ENCODE data around the gene FHOD1. TPM values are rescaled to one million over a fixed set of nuclear protein-coding genes. Genes with fewer than 3 reads are reported as not detected.

The FHOD1 gene
- total and polyA plus RNA-seq, 9 donors = 9.7 to 31.1 (median 21.4) TPM

DNA sequence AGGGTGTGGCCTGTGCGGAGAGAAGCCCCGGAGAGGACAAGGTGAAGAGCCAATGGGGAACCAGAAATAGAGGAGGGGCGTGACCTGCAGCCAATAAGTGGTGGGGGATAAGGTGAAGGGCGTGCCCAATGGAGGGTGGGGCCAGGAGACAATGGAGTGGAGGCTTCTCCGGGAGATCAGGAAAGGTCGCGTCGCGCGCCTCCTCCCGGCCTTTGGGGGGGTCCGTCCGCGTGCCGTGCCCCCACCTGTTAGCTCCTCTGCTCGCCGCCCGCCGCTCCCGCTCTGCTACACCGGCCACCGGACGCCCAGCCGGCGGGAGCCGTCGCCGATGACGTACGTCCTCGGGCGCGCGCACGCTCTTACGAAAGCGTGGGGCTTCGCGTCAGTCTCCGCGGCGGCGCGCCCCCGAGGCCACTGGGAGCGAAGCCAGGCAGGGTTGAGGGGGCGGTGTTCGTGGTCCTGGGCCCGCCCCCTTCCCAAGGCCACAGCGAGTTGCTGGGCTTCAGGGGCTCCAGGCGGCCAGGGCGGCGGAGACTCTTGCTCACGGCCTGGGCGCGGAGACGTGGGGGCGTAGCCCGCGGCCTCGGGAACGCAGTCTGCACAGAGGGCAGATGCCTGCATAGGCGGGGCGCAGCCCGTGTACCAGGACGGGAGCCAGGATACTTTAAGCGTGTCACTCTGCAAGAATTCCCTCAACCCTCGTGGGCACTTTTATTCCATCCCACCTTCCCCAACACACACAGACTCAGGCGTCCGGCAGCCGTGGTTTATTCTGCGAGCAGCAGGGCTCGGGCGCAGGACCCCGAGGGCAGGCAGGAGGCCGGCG is 63.4 kb downstream of the FHOD1 start, which contains the start of gene MATCAP1:
TSS of gene MATCAP1 (minus strand) at position 337 of the 826 bp plus-strand sequence. CDS start 3,353 bp downstream, outside the sequence.
- peaks cover 7% of the 10 kb centered on the region for H3K36me3 ChIP-seq (ENCODE audit: control insufficient read depth, insufficient read depth, low read length)
- peak within 1 kb of the TSS; percentile 94 for H3K27ac ChIP-seq (ENCODE audit: low read length)
- peak; percentile 99 for DNase-seq
- under 1% methylated on average over 76 of the region's 77 CpGs for WGBS (ENCODE audit: insufficient coverage)
- peak within 1 kb of the TSS; percentile 70 for H3K4me3 ChIP-seq (ENCODE audit: low read length)
- H3K27me3 ChIP-seq (ENCODE audit: control insufficient read depth, insufficient read depth, low read length) = no peaks in the 10 kb centered on the region
- peaks cover 55% of the 10 kb centered on the region for H3K4me1 ChIP-seq (ENCODE audit: control insufficient read depth, insufficient read depth, low read length)
- no peaks in the 10 kb centered on the region for H3K9me3 ChIP-seq (replicated peaks; ENCODE audit: control insufficient read depth, low read depth, low read length)

DNA sequence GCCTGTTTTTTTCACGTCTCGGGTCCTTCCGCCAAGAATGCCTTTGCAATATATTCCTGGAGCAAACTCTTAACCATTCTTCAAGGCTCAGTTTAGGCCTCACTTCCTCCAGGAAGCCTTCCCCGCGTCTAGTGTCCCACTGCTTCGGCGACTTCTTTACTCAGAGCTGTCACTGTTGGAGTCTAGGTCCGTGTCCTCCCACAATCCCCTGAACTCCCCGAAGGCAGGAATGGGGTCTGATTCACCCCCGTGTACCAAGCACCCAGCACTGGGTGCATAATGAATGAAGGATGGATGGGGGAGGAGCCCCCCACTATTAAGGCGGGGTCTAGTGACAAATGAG is 64.0 kb downstream of the FHOD1 start:
- Histone ChIP-seq H3K36me3 (ENCODE audit: control insufficient read depth, insufficient read depth, low read length) (peaks cover 7% of the 10 kb centered on the region), H3K4me1 (ENCODE audit: control insufficient read depth, insufficient read depth, low read length) (peaks cover 54% of the 10 kb centered on the region), H3K27me3 (ENCODE audit: control insufficient read depth, insufficient read depth, low read length) (no peaks in the 10 kb centered on the region), H3K4me3 (ENCODE audit: low read length) (peak overlapping the region; percentile 70), H3K9me3 (replicated peaks; ENCODE audit: control insufficient read depth, low read depth, low read length) (no peaks in the 10 kb centered on the region), H3K27ac (ENCODE audit: low read length) (peak overlapping the region; percentile 94)
- DNase-seq = no peak
- WGBS (ENCODE audit: insufficient coverage) = 6% methylated on average over 6 of the region's 11 CpGs

DNA sequence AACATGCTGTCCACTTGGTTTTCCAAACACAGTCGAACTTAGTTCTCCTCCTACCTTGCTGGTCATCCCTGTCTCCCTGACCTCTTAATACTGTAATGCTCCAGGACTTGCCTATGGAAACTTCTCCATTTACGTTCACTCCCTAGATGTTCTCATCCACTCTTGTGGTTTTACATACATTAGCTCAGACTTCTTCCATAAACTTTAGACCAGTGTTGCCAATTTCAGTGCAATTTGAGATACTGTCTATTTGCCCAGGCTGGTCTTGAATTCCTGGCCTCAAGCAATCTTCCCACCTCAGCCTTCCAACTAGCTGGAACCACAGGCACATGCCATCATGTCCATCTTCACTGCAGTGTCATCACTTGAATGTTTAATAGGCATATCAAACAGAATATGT is 65.0 kb downstream of the FHOD1 start:
- no peak overlapping the region for H3K4me3 ChIP-seq (ENCODE audit: low read length)
- peaks cover 53% of the 10 kb centered on the region for H3K4me1 ChIP-seq (ENCODE audit: control insufficient read depth, insufficient read depth, low read length)
- no peak overlapping the region for H3K27ac ChIP-seq (ENCODE audit: low read length)

GRCh38 chr16:67181346-67181745 is 65.9 kb downstream of the FHOD1 start:
- Histone ChIP-seq H3K4me1 (ENCODE audit: control insufficient read depth, insufficient read depth, low read length) (peaks cover 44% of the 10 kb centered on the region), H3K9me3 (replicated peaks; ENCODE audit: control insufficient read depth, low read depth, low read length) (no peaks in the 10 kb centered on the region), H3K27me3 (ENCODE audit: control insufficient read depth, insufficient read depth, low read length) (peaks cover 13% of the 10 kb centered on the region), H3K36me3 (ENCODE audit: control insufficient read depth, insufficient read depth, low read length) (peaks cover 10% of the 10 kb centered on the region), H3K27ac (ENCODE audit: low read length) (no peak overlapping the region), H3K4me3 (ENCODE audit: low read length) (no peak overlapping the region)
- no peak for DNase-seq
- WGBS (ENCODE audit: insufficient coverage) = 18% methylated on average over 2 of the region's 2 CpGs

More for the DNA sequence above, 65.0 kb downstream of the FHOD1 start:
- Histone ChIP-seq H3K9me3 (replicated peaks; ENCODE audit: control insufficient read depth, low read depth, low read length) (no peaks in the 10 kb centered on the region), H3K36me3 (ENCODE audit: control insufficient read depth, insufficient read depth, low read length) (peaks cover 7% of the 10 kb centered on the region), H3K27me3 (ENCODE audit: control insufficient read depth, insufficient read depth, low read length) (peaks cover 5% of the 10 kb centered on the region)
- no peak for DNase-seq
- WGBS (ENCODE audit: insufficient coverage) = 80% methylated on average over 2 of the region's 2 CpGs

DNA sequence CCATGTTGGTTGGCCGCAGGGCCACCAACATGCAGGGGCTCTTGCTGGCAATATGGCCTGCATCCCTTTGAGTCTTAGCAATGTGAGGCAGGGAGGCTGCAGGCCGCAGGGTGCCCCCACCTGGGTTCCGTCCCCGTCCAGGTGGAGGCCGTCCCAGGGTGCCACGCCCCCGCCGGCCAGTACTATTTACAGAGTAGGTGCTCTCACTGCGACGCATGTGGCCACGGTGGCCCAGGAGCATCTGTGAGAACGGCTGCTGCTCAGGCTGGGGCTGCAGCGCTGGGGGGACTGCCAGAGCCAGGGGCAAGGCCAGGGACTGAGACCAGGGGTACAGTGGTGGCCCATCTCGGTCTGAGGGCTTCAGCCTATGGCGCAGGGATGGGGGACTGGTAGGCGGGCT is 67.1 kb downstream of the FHOD1 start:
- H3K9me3 ChIP-seq (replicated peaks; ENCODE audit: control insufficient read depth, low read depth, low read length) = no peaks in the 10 kb centered on the region
- peaks cover 37% of the 10 kb centered on the region for H3K4me1 ChIP-seq (ENCODE audit: control insufficient read depth, insufficient read depth, low read length)
- DNase-seq = no peak
- H3K36me3 ChIP-seq (ENCODE audit: control insufficient read depth, insufficient read depth, low read length) = peaks cover 18% of the 10 kb centered on the region
- H3K27me3 ChIP-seq (ENCODE audit: control insufficient read depth, insufficient read depth, low read length) = peaks cover 25% of the 10 kb centered on the region
- 90% methylated on average over 15 of the region's 16 CpGs for WGBS (ENCODE audit: insufficient coverage)
- H3K27ac ChIP-seq (ENCODE audit: low read length) = no peak overlapping the region
- H3K4me3 ChIP-seq (ENCODE audit: low read length) = no peak overlapping the region

DNA sequence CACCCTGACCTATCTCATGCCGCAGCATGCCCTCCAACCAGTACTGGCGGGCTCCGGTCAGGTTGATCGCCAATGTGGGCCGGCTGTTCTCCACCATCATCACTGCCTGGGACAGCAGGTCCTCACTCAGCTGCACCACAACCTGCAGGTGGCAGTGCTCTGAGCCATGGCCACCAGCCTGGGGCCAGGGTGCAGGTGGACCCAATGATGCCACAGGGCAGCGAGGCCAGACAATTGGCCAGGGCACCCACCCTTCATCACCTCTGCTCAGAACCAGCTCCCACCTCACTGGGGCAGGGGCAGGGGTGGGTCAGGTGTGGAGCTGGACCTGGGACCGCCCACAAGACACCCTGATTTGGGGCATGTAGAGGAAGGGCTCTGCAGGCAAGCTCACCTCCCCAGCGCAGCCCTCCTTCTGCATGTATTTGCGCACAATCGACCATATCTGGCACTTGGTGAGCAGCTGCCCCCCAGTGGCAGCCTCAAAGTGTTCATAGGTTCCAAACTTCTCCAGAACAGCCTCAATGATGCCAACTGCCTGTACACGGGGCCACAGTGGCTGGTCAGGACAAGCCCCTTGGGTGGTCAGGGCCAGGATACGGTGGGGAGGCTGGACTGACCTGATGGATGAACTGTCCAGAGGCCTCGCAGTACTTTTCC is 67.7 kb downstream of the FHOD1 start:
- no peak overlapping the region for H3K27ac ChIP-seq (ENCODE audit: low read length)
- peaks cover 18% of the 10 kb centered on the region for H3K36me3 ChIP-seq (ENCODE audit: control insufficient read depth, insufficient read depth, low read length)
- H3K9me3 ChIP-seq (replicated peaks; ENCODE audit: control insufficient read depth, low read depth, low read length) = no peaks in the 10 kb centered on the region
- peaks cover 37% of the 10 kb centered on the region for H3K4me1 ChIP-seq (ENCODE audit: control insufficient read depth, insufficient read depth, low read length)
- no peak overlapping the region for H3K4me3 ChIP-seq (ENCODE audit: low read length)
- 81% methylated on average over 8 of the region's 13 CpGs for WGBS (ENCODE audit: insufficient coverage)
- peaks cover 31% of the 10 kb centered on the region for H3K27me3 ChIP-seq (ENCODE audit: control insufficient read depth, insufficient read depth, low read length)
- DNase-seq = no peak

Other genes starting within 250 kb of the FHOD1 start
- gene CBFB, start 218.3 kb downstream of the FHOD1 start, total RNA-seq = 40.7 TPM
- gene CBFB, start 218.3 kb downstream of the FHOD1 start, polyA plus RNA-seq (ENCODE audit: insufficient read depth in 1 of 8, insufficient read length in 8 of 8, low replicate concordance in 1 of 8) = 10 to 100 TPM; 31.6 to 70.3 (median 42.3) TPM
- gene PHAF1, start 137.5 kb downstream of the FHOD1 start, total RNA-seq = 12.9 TPM
- 10 to 100 TPM; 16.2 to 22.2 (median 18.1) TPM for gene PHAF1, start 137.5 kb downstream of the FHOD1 start, polyA plus RNA-seq (ENCODE audit: insufficient read depth in 1 of 8, insufficient read length in 8 of 8, low replicate concordance in 1 of 8)
- gene B3GNT9, start 96.5 kb downstream of the FHOD1 start, total RNA-seq = 15.6 TPM
- gene B3GNT9, start 96.5 kb downstream of the FHOD1 start, polyA plus RNA-seq (ENCODE audit: insufficient read depth in 1 of 8, insufficient read length in 8 of 8, low replicate concordance in 1 of 8) = 10 to 100 TPM in 6 of 8 donors, 1 to 10 TPM in 2; 7.7 to 18.8 (median 12.3) TPM
- 4.7 TPM for gene TRADD, start 87.6 kb downstream of the FHOD1 start, total RNA-seq
- gene TRADD, start 87.6 kb downstream of the FHOD1 start, polyA plus RNA-seq (ENCODE audit: insufficient read depth in 1 of 8, insufficient read length in 8 of 8, low replicate concordance in 1 of 8) = 1 to 10 TPM; 3.7 to 4.9 (median 4.2) TPM
- gene FBXL8, start 87.5 kb downstream of the FHOD1 start, total RNA-seq = 2.1 TPM
- 1 to 10 TPM; 1.2 to 3.1 (median 2.2) TPM for gene FBXL8, start 87.5 kb downstream of the FHOD1 start, polyA plus RNA-seq (ENCODE audit: insufficient read depth in 1 of 8, insufficient read length in 8 of 8, low replicate concordance in 1 of 8)
- 3.0 TPM for gene HSF4, start 82.7 kb downstream of the FHOD1 start, total RNA-seq
- gene HSF4, start 82.7 kb downstream of the FHOD1 start, polyA plus RNA-seq (ENCODE audit: insufficient read depth in 1 of 8, insufficient read length in 8 of 8, low replicate concordance in 1 of 8) = 1 to 10 TPM; 2.1 to 4.7 (median 3.5) TPM
- 14.7 TPM for gene NOL3, start 76.9 kb downstream of the FHOD1 start, total RNA-seq
- gene NOL3, start 76.9 kb downstream of the FHOD1 start, polyA plus RNA-seq (ENCODE audit: insufficient read depth in 1 of 8, insufficient read length in 8 of 8, low replicate concordance in 1 of 8) = 10 to 100 TPM; 18.4 to 44.7 (median 25.3) TPM
- gene MATCAP1, start 63.5 kb downstream of the FHOD1 start, total RNA-seq = 8.6 TPM
- gene MATCAP1, start 63.5 kb downstream of the FHOD1 start, polyA plus RNA-seq (ENCODE audit: insufficient read depth in 1 of 8, insufficient read length in 8 of 8, low replicate concordance in 1 of 8) = 10 to 100 TPM; 13.3 to 25.9 (median 21.1) TPM
- gene EXOC3L1, start 57.3 kb downstream of the FHOD1 start, total RNA-seq = 7.6 TPM
- gene EXOC3L1, start 57.3 kb downstream of the FHOD1 start, polyA plus RNA-seq (ENCODE audit: insufficient read depth in 1 of 8, insufficient read length in 8 of 8, low replicate concordance in 1 of 8) = 10 to 100 TPM in 5 of 8 donors, 1 to 10 TPM in 3; 7.6 to 15.5 (median 11.5) TPM
- gene E2F4, start 55.3 kb downstream of the FHOD1 start, total RNA-seq = 28.1 TPM
- gene E2F4, start 55.3 kb downstream of the FHOD1 start, polyA plus RNA-seq (ENCODE audit: insufficient read depth in 1 of 8, insufficient read length in 8 of 8, low replicate concordance in 1 of 8) = 10 to 100 TPM; 41.8 to 51.1 (median 46.7) TPM
- 0.80 TPM for gene ELMO3, start 48.4 kb downstream of the FHOD1 start, total RNA-seq
- gene ELMO3, start 48.4 kb downstream of the FHOD1 start, polyA plus RNA-seq (ENCODE audit: insufficient read depth in 1 of 8, insufficient read length in 8 of 8, low replicate concordance in 1 of 8) = 1 to 10 TPM in 6 of 8 donors, under 1 TPM in 2; 0.68 to 3.3 (median 1.4) TPM
- 22.3 TPM for gene TMEM208, start 20.4 kb downstream of the FHOD1 start, total RNA-seq
- 10 to 100 TPM; 17.5 to 27.1 (median 22.1) TPM for gene TMEM208, start 20.4 kb downstream of the FHOD1 start, polyA plus RNA-seq (ENCODE audit: insufficient read depth in 1 of 8, insufficient read length in 8 of 8, low replicate concordance in 1 of 8)
- 0.40 TPM for gene SLC9A5, start 1.5 kb upstream of the FHOD1 start, total RNA-seq
- gene SLC9A5, start 1.5 kb upstream of the FHOD1 start, polyA plus RNA-seq (ENCODE audit: insufficient read depth in 1 of 8, insufficient read length in 8 of 8, low replicate concordance in 1 of 8) = 1 to 10 TPM in 5 of 8 donors, under 1 TPM in 3; 0.71 to 1.8 (median 1.1) TPM
- 13.2 TPM for gene PLEKHG4, start 32.1 kb upstream of the FHOD1 start, total RNA-seq
- gene PLEKHG4, start 32.1 kb upstream of the FHOD1 start, polyA plus RNA-seq (ENCODE audit: insufficient read depth in 1 of 8, insufficient read length in 8 of 8, low replicate concordance in 1 of 8) = 10 to 100 TPM in 4 of 8 donors, 1 to 10 TPM in 4; 7.6 to 12.8 (median 10.1) TPM
- gene KCTD19, start 79.3 kb upstream of the FHOD1 start, total RNA-seq = 0.04 TPM
- gene KCTD19, start 79.3 kb upstream of the FHOD1 start, polyA plus RNA-seq (ENCODE audit: insufficient read depth in 1 of 8, insufficient read length in 8 of 8, low replicate concordance in 1 of 8) = under 1 TPM; 0.09 to 0.44 (median 0.24) TPM
- gene LRRC36, start 79.3 kb upstream of the FHOD1 start, total RNA-seq = 0.22 TPM
- 1 to 10 TPM in 1 of 8 donors, under 1 TPM in 6, not detected in 1; 0.21 to 2.4 (median 0.42) TPM for gene LRRC36, start 79.3 kb upstream of the FHOD1 start, polyA plus RNA-seq (ENCODE audit: insufficient read depth in 1 of 8, insufficient read length in 8 of 8, low replicate concordance in 1 of 8)
- gene TPPP3, start 146.0 kb upstream of the FHOD1 start, total RNA-seq = 230 TPM
- gene TPPP3, start 146.0 kb upstream of the FHOD1 start, polyA plus RNA-seq (ENCODE audit: insufficient read depth in 1 of 8, insufficient read length in 8 of 8, low replicate concordance in 1 of 8) = 100 to 1,000 TPM; 387 to 805 (median 592) TPM
- 20.4 TPM for gene ZDHHC1, start 169.0 kb upstream of the FHOD1 start, total RNA-seq
- gene ZDHHC1, start 169.0 kb upstream of the FHOD1 start, polyA plus RNA-seq (ENCODE audit: insufficient read depth in 1 of 8, insufficient read length in 8 of 8, low replicate concordance in 1 of 8) = 10 to 100 TPM; 19.7 to 42.4 (median 26.0) TPM
- 5.3 TPM for gene HSD11B2, start 183.6 kb upstream of the FHOD1 start, total RNA-seq
- gene HSD11B2, start 183.6 kb upstream of the FHOD1 start, polyA plus RNA-seq (ENCODE audit: insufficient read depth in 1 of 8, insufficient read length in 8 of 8, low replicate concordance in 1 of 8) = 10 to 100 TPM in 1 of 8 donors, 1 to 10 TPM in 7; 3.7 to 14.5 (median 7.9) TPM
- gene ATP6V0D1, start 233.7 kb upstream of the FHOD1 start, total RNA-seq = 43.5 TPM
- gene ATP6V0D1, start 233.7 kb upstream of the FHOD1 start, polyA plus RNA-seq (ENCODE audit: insufficient read depth in 1 of 8, insufficient read length in 8 of 8, low replicate concordance in 1 of 8) = 10 to 100 TPM; 58.0 to 69.0 (median 67.0) TPM
- gene AGRP, start 236.1 kb upstream of the FHOD1 start, total RNA-seq = not detected
- not detected for gene AGRP, start 236.1 kb upstream of the FHOD1 start, polyA plus RNA-seq (ENCODE audit: insufficient read depth in 1 of 8, insufficient read length in 8 of 8, low replicate concordance in 1 of 8)